ENCODE results near the gene PADI2.
"Not testable (repeated sequence)": the region's sequence is repeated elsewhere in the genome, so short reads cannot be mapped to it uniquely, and the experiment has no call there.

The PADI2 gene

GRCh38 chr1:17080085-17080759 is 39.0 kb downstream of the PADI2 start:
- no peak for DNase-seq

GRCh38 chr1:17078991-17079868 is 40.0 kb downstream of the PADI2 start:
- DNase-seq, result no peak

GRCh38 chr1:17075470-17076255 is 43.6 kb downstream of the PADI2 start:
- DNase-seq, result peak; percentile 8

GRCh38 chr1:17071794-17072193 is 47.5 kb downstream of the PADI2 start:
- no peak for DNase-seq

GRCh38 chr1:17070163-17070525 is 49.1 kb downstream of the PADI2 start:
- no peak for DNase-seq

- DNase-seq, result no peak
Observed at GRCh38 chr1:17069452-17070162, 49.6 kb downstream of the PADI2 start.

GRCh38 chr1:17068789-17069188 is 50.5 kb downstream of the PADI2 start:
- DNase-seq, result no peak

GRCh38 chr1:17067465-17068240 is 51.6 kb downstream of the PADI2 start:
- DNase-seq, result no peak

GRCh38 chr1:17067069-17067426 is 52.2 kb downstream of the PADI2 start:
- no peak for DNase-seq

- DNase-seq, result no peak
Observed at GRCh38 chr1:17066361-17067068, 52.7 kb downstream of the PADI2 start.

- DNase-seq, result no peak
Observed at GRCh38 chr1:17065666-17066065, 53.6 kb downstream of the PADI2 start.

- not testable (repeated sequence) for DNase-seq
Observed at GRCh38 chr1:17062751-17063150, 56.5 kb downstream of the PADI2 start.

- DNase-seq, result no peak
Observed at GRCh38 chr1:17061892-17062291, 57.4 kb downstream of the PADI2 start.

GRCh38 chr1:17061486-17061885 is 57.8 kb downstream of the PADI2 start:
- DNase-seq, result peak; percentile 31

GRCh38 chr1:17060306-17060749 is 58.9 kb downstream of the PADI2 start:
- no peak for DNase-seq

- peak; percentile 79 for DNase-seq
Observed at GRCh38 chr1:17059391-17060305, 59.6 kb downstream of the PADI2 start.

- DNase-seq, result no peak
Observed at GRCh38 chr1:17056551-17056950, 62.7 kb downstream of the PADI2 start.

- no peak for DNase-seq
Observed at GRCh38 chr1:17055801-17056200, 63.5 kb downstream of the PADI2 start.

- DNase-seq, result peak; percentile 96
Observed at GRCh38 chr1:17053685-17054410, 65.4 kb downstream of the PADI2 start, which contains the start of gene SDHB. Gene SDHB (minus strand): TSS chr1:17054032. CDS start chr1:17054019, 13 bp downstream.
